ENCODE measurements around the gene RREB1.

The RREB1 gene

GRCh38 chr6:7230956-7231713, 123.4 kb downstream of the RREB1 start:
- no peak for TF ChIP-seq CTCF (IDR thresholded peaks at IDR 0.05)

GRCh38 chr6:7232351-7232750, 124.6 kb downstream of the RREB1 start:
- no peak for TF ChIP-seq CTCF (IDR thresholded peaks at IDR 0.05)

GRCh38 chr6:7234547-7234946, 126.8 kb downstream of the RREB1 start:
- no peak for TF ChIP-seq CTCF (IDR thresholded peaks at IDR 0.05)

GRCh38 chr6:7235712-7236305, 128.0 kb downstream of the RREB1 start:
- no peak for TF ChIP-seq CTCF (IDR thresholded peaks at IDR 0.05)

- no peak for TF ChIP-seq CTCF (IDR thresholded peaks at IDR 0.05)
These were observed 128.8 kb downstream of the RREB1 start for GRCh38 chr6:7236306-7237209.

- TF ChIP-seq CTCF (IDR thresholded peaks at IDR 0.05), result no peak
These were observed 130.0 kb downstream of the RREB1 start for GRCh38 chr6:7237653-7238188.

GRCh38 chr6:7238526-7238899, 130.8 kb downstream of the RREB1 start:
- no peak for TF ChIP-seq CTCF (IDR thresholded peaks at IDR 0.05)

Data from LNCAP (cell line).